Suppressor macrophage treated with lipopolysaccharide for 1 hour (primary cell): ENCODE measurements around the gene WDFY1.
A peak's percentile ranks its signal among the peaks of the same experiment; 100 is the strongest.

Experiments
- DNase-seq, 3 donors: peaks; one replicate each; pipeline ENCODE4 v3.0.0-alpha.2; 2020 to 2022

WDFY1 gene

DNA sequence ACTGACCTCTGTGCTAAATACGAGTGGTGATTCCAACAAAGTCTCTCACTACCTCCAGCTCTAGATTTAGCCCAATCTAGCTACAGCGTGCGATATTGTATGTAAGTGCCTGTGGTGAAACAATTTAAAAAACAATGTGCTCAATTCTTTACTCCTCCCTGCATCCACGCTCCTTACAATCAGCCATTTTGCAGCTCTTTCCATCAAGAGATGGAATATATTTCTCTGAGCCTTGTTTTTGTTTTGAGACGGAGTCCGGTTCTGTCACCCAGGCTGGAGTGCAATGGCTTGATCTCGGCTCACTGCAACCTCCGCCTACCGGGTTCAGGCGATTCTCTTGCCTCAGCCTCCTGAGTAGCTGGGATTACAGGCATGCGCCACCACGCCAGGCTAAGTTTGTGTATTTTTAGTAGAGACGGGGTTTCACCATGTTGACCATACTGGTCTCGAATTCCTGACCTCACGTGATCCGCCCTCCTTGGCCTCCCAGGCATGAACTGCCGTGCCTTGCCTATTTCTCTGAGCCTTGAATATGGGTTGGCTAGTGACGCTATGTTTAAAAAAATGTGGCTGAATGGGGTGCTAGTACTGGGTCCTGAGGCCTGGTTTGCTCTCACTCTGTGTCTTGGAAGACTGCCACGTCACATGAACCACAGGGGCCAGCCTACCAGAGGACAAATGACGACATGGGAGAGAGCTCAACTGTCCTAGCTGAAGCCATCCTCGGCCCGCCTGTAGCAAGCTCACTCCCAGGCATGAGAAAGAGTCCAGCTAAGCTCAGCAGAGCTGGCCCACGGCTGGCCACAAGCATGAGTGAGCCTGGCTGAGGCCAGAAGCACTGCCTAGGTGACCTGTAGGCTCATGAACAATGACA lies 14.8 kb downstream of the WDFY1 start:
- DNase-seq = peak; percentile 68 to 79 (median 78)

DNA sequence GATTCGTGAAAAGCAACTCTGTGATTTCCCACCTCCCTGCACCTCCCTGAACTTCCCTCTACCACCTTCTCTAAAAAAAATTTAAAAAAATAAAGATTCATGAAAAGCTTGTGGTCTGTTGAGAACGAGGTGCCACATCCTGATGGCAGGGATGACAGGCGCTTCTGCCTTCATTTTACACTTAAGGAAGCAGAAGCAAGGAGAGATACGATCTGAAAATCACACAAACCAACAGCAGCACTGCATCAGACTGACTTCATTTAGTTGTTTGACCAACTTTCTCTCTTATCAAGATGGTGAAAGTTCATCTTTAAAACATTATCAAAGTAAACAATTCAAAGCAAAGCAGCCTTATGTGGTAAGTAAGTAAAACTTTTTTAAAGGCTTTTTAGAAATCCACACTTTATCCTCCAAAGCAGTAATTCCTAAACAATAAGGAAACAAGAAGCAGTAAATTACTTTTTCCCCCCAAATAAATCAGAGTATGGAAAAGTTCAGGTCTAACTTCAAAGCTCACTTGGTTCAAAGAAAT lies 15.5 kb downstream of the WDFY1 start:
- DNase-seq = peak in 1 of 3 donors; percentile 45

DNA sequence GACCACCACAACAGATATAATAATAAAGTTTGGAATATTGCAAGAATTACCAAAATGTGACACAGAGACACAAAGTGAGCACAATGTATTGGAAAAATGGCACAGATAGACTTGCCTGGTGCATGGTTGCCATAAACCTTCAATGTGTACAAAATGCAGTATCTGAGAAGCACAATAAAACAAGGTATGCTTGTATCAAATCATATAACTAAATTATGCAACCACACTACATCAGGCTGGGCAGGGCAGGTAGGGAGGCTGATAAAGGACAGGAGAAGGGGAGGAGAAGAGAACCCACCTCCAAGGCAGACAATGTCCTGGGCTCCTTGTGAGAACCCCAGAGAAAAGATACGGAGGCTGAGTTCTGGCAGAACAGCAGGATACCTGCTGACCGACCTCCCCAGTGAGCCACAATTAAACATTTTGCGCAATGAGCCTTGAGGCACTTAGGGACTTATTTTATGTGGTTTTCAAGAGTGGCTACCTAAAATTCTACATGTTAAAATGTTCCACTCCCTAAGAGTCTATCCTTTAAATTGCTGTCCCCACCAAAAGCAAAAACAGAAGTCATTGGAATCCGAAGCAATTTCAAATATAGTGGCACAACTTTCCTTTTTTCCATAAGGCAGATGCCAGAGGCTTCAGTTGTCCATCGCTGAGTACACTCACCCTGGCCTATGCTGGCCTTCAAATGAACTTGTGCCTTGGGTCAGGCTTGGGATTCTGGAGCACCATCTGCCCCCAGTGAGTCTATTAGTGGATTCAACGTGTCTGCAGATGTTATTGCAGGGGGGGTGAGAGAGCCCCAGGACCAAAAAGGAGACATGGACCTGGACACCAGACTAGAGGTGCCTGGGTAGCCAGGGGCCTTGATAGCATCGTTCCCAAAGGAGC lies 16.8 kb downstream of the WDFY1 start:
- no peak for DNase-seq

DNA sequence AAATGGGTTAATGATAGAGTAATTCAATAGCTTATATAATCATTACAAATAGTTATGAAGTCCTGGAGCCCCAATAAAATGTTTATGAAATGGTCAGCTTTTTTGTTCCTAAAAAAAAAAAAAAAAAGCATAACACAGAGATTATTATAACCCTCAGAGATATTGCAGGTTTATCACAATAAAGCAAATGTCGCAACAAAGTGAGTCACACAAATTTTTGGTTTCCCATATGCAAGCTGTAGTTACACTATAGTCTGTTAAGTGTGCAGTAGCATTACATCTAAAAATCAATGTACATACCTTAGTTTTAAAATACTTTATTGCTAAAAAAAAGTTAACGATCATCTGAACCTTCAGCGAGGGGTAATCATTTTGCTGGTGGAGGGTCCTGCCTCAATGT lies 20.0 kb downstream of the WDFY1 start:
- DNase-seq = peak in 2 of 3 donors; percentile 50 to 52

DNA sequence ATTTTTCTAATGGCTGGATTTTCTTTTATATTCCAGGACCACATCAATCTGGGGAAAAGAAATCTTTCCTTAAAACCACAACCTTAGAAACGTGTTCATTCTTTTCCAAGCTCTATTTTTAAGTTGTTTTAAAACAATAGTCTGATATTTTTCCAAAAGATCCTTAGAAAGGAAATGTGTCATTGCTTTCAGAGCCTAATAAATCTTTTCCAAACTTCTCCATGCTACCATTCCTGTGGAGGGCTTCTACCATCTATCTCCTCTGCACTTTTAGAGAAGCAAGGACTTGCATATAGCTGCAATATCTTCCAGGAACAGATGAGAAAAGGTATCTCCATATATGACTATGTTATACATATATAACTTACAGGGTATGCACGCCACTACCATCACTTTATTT lies 21.2 kb downstream of the WDFY1 start:
- DNase-seq = no peak

DNA sequence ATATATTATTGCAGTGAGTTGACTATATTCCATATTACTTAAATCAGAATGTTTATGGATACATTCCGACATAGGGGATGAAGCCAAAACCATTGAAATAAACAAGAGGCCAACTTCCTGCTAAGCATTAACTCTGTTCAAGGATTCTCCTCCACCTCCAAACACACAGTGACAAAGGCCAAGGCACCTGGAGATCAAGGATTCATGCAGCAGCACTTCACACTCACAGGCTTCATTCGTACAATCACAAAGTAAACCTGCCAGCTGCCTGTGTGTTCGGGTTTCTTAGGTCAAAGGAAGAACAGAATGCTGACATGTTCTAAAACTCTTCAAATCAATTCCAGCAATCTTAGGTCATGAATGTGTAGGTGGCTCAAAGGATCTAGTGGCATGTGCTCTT lies 22.8 kb downstream of the WDFY1 start:
- DNase-seq = no peak

DNA sequence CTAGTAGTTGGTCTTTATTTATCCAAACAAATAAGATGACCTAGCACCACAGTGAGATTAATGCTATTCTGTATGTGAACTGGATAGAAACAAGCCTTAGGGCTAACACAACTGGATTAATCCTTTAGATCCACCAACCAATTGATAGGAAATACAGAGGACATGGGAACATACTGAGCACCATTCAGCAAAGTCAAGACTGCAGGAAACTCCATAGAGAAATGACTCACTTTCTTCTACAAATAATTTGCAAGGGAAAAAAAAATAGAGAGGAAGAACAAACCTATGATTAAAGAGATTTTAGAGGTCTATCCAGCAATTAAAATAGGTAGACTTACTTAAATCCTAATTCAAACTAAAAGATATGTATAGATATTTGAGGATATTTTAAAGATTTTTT lies 23.9 kb downstream of the WDFY1 start:
- peak in 1 of 3 donors; percentile 34 for DNase-seq

DNA sequence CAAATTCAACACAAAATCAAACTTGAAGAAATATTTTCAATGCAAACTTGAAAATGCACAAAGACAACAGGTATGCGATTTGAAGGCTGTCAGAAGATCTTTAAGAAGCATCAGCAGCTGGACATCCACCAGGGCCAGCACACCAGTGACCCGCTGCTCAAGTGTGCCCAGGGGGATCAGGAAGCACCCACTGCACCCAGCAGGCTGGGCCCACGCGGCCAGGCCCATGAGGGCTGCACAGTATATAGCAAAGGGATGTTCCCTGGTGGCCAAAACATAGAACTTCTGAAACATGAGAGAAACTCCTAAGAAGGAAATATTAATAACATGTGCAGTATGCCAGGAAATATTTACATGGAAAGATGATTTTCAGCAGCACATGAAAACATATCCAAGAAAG lies 25.0 kb downstream of the WDFY1 start:
- no peak for DNase-seq

DNA sequence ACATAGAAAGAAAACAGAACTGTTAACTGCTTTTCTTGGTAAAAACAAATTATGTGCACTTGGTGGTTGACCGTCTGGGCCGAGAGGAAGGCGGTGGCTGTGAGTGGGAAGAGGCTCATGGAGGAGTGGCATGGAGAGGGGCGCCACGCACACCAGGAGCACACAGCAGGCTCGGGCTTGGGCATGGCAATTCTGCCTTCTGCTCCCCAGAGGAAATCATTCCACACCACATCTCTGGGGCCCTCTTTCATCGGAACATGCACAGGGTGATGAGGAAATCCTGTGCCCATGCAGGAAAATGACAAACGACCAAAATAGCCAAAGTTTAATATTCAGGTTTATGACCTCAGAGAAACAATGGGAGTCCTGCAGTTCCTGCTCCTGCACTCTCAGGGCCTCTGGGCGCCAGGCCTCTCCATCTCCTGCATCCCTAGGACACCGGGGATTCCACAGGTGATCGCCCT lies 26.4 kb downstream of the WDFY1 start:
- DNase-seq = peak in 2 of 3 donors; percentile 30 to 46

DNA sequence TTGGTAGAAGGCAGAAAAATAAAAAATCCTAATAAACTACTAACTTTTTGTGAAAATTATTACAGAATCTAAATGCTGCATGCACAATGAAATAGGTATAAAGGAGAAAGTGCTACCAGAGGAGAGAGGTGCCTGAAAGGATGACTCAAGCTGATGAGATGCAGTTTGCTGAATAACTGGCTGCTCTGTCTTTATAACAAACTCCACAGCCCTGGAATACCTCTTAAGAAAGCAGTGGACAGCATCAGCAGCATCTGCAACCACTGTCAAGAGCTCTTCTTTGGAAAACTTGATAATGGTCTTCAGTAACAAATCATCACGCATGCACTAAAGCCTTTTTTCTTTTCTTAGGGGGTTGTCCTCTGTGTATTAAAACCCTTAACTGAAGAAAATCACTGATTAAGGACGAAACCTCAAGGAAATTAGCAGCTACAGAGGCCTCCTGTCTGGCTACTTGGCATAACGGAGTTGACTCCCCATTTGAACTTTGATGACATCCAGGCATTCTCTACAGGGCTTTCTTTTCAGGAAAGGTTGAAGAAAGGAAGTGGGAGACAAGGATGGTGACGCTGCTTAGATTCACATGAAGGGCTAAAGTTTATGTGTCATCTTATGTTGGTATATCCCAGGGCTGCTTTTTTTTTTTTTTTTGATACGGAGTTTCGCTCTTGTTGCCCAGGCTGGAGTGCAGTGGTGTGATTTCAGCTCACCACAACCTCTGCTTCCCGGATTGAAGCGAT lies 28.8 kb downstream of the WDFY1 start:
- peak in 1 of 3 donors; percentile 36 for DNase-seq

DNA sequence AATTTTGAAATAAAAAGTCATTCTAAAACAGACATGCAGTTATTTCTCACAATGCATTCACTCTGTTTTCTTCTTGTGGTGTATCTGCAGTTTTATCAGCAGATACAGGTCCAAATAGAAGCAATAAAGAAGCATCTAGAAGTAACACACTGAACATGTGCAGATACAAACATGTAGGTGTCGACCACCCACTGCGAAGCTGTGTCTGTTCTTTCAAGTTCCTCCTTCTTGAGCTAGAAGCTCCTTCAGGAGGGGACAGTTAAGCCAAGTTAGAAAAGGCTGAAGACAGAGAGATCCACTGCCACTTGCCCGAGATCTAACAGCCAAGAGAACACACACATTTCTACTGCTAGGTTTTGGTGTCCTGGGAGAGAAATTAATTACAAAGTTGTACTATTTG lies 30.1 kb downstream of the WDFY1 start:
- DNase-seq = peak in 2 of 3 donors; percentile 55 to 57

DNA sequence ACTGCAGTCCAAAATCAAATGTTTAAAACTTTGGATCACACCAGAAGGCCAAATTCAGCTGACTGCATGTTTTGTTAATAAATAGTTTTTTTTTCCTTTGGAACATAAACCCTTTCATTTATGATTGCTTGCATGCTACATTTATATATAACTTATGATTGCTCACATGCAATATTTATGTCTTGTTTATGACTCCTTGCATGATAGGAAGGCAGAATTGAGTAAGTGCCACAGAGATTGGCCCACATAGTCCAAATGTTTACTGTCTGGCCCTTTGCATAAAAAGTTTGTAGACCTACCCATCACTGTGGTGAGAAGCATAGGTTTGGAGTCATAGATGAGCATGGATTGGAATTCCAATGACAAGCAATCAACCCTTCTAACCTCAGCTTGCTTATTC lies 30.8 kb downstream of the WDFY1 start:
- no peak for DNase-seq

DNA sequence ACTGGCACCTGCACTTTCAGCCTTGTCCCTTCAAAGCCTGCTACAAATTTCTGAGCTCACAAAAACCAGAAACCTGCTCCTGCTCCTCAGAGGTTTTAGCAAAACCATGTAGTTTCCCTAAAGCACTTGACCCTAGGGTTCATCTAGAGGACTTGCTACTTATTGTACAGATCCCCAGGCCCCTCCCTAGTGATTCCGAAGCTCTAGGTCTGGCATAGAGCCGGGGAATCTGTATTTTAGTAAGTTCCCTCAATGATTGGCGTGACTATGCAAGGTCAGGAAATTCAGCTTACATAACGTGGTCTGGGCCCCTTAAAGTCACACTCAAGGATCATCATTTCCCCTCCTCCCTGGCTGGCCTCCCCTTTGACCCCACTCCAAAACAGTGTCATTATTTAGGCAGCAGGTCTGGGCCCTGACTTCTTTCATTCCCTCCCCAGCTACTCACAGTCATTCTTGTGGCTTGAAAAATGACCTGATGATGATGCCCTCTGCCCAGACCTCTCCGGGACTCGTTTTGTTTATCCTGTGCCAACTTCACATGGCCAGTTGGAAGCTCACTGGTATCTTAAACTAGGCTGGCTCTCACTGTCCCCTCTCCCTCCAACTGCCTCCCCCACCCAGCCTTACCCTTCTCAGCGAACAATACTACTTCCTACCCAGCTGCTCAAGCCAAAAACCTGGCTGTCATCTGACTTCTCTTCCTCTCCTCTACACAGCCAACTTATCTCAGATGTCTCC lies 36.0 kb downstream of the WDFY1 start:
- peak in 1 of 3 donors; percentile 25 for DNase-seq

DNA sequence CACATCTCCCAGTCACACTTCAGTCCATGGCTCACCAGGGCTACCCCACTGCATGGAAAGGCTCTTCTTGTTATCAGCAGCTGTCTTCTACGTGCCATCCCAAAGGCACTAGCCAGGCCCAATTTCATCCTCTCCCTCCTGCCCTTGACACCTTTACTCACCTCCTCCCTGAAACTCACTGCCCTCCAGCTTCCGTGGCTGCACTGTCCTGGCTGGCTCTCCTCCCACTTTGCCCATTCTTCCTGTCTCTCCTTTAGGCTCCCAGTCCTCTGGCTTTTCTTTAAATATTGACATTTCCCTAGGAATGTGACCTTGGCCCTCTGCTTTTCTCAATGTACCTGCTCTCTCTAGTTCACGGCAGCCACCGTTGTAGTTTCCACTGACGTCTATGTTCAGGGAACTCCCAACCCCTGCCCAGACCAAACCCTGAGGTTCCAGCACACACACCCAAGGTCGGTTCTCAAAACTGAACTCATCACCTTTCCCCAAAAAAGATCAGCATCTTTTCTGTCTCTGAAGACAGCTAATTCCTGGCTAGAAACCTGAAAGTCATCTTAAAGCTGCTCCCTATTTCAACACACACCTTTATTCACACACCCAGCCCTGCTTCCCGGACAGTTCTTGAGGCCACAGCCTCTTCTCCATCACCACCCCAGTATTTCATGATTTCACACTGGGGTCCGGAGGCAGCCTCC lies 36.7 kb downstream of the WDFY1 start:
- DNase-seq = no peak

DNA sequence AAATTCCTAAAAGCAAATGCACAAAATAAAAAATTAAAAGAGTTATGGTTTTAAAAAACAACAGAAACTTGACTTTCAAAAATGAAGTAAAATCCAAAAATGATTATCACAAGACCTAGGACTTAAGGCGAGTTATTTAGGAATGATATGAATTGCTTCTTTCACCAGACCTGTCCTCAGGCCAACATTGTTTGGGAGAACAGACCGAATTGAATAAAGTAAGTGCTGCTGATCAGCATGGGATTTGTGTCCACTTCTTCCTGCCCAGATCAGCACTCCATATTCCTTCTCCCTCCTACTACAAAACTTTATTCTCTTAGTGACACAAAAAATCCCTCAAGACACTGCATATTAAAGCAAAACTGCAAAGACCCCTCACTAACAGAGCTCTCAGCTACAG lies 39.1 kb downstream of the WDFY1 start:
- no peak for DNase-seq

DNA sequence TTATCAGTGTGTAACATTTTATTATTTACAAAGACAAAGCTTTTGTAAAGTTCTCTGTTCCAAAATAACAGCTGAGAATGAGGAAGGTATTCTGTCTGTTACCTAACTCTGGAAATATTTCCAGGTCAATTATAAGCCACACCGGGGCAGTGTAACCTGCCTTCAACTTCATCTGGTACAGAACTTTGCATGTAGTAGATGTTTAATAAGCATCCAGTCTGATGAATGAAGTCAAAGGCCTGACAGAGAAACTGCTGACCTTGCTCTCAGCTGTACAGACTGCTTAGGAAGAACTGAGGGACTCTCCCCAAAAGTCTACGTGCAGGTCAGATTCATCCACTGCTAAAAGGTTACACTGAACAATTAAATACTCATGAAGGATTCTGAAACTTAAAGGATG lies 43.3 kb downstream of the WDFY1 start:
- no peak for DNase-seq

DNA sequence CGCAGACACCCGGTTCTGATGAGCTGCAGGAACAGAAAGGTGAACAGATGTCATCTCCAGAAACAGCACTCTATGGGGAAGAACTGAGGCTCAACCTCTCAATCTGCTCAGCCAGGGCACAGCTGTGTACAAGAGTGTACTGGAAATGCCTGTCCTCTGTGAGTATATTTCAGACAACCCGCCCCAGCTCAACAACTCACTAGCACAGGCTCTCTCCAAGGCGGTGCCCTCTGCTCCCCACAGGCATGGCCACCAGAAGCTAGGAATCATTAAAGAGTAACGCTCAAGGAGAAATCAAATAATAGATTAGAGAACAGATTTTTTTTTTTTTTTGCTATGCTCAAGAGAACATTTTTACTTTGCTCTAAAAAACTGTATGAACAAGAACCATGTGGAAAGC lies 43.8 kb downstream of the WDFY1 start:
- no peak for DNase-seq

DNA sequence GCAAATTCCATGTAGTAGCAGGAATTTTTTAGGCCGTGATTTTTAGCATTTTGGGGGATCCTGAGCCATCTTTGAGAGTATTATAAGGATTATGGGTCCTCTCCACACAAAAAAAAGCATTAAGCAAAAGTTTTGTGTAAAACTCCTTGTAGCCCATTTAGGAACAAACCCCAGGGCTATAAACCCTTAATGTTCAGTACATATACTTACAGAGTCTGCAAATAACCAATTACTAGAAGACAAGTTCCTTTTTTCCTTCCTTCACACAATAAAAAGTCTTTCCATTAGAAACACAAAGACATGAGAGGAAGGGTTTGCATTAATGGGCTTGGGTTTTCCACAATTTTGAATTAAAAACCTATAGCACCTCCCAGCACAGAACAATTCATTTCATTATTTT lies 44.6 kb downstream of the WDFY1 start:
- DNase-seq = no peak

DNA sequence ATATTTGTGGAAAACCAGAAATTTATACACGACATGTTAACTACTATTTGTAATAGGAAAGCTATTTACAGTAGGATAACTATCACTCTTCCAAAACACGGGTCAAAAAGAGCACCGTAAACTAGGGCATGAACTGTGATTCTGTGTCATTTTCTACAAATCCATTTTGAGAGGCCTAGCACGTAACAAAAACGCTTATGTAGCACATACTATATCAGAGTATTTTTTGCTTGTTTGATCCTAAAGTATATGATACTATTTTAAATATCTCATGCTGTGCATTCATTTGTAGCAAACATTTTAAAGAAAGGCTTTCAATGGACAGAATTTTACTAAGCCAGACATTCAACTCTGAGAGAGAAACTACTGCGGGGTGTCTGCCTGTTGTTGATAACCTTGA lies 45.1 kb downstream of the WDFY1 start:
- no peak for DNase-seq

DNA sequence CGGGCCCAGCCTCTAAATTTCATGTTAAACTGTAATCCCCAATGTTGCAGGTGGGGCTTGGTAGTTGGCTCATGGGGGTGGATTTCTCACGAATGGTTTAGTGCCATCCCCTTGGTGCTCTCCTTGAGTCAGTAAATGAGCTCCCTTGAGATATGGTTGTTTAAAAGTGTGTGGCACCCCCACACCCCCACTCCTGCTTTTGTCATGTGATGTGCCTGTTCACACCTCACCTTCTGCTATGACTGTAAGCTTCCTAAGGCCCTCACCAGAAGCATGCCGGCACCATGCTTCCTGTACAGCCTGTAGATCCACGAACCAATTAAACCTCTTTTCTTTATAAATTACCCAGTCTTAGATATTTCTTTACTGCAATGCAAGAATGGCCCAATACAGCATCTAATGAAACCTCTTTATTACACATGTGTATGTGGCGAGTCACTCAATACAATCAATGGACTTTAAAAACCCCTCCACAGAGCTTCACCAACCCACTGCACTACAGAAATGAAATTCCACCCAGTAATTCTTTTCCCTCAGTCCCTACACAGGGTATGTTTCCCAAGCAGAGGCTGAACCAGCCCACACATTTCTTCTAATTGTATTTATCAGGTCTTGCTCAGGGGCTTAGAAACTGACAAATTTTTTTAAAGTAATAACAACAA lies 47.3 kb downstream of the WDFY1 start:
- DNase-seq = peak in 2 of 3 donors; percentile 31 to 39

DNA sequence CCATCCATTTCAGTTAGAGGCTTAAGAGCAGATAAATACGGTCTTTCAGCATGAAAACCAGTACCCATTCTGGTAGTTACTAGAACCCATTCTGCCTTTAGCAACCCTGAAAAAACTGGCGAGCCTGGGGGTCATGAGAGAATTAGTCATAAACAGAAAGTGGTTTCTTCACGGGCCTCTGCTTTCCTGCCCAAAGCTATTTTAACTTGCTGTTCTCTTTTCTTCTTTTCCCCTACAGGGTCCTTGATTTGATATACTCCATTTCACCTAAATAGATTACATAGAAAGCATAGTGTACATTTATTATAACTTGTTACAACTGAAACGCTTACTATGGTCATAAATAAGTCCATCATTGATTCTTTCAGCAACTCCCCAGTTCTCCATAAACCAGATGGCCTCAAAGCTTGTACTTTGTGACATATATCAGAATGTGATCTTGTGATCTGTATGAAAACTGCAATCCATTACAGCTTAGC lies 48.3 kb downstream of the WDFY1 start:
- DNase-seq = peak; percentile 84 to 88 (median 86)
